ENCODE data around the gene FAXDC2.
A peak's percentile ranks its signal among the peaks of the same experiment; 100 is the strongest.
"Not testable (repeated sequence)": the region's sequence is repeated elsewhere in the genome, so short reads cannot be mapped to it uniquely, and the experiment has no call there.

Gene FAXDC2

GRCh38 chr5:154860765-154861164, 10.4 kb upstream of the FAXDC2 start:
- peak; percentile 40 to 43 for DNase-seq

- peak in 1 of 2 donors; percentile 3 for DNase-seq
Measured at GRCh38 chr5:154860123-154860522, 9.7 kb upstream of the FAXDC2 start.

GRCh38 chr5:154858972-154859871, 8.8 kb upstream of the FAXDC2 start:
- peak; percentile 26 to 37 for DNase-seq

- DNase-seq = peak; percentile 94 to 97
Measured at GRCh38 chr5:154858297-154858971, 8.0 kb upstream of the FAXDC2 start, which contains the start of gene CNOT8. Gene CNOT8 (plus strand): TSS chr5:154858627. CDS start chr5:154863279, 4,652 bp downstream.

- peak; percentile 82 to 90 for DNase-seq
Measured at GRCh38 chr5:154857530-154858296, 7.3 kb upstream of the FAXDC2 start.

- no peak for DNase-seq
Measured at GRCh38 chr5:154851351-154851750, 948 bp upstream of the FAXDC2 start.

- DNase-seq = peak; percentile 71 to 86
Measured at GRCh38 chr5:154849791-154850201, 607 bp downstream of the FAXDC2 start.

GRCh38 chr5:154849264-154849785, 1.1 kb downstream of the FAXDC2 start:
- no peak for DNase-seq

GRCh38 chr5:154844809-154845208, 5.6 kb downstream of the FAXDC2 start:
- no peak for DNase-seq

- no peak for DNase-seq
Measured at GRCh38 chr5:154842689-154843530, 7.5 kb downstream of the FAXDC2 start.

GRCh38 chr5:154841273-154841661, 9.1 kb downstream of the FAXDC2 start:
- no peak for DNase-seq

GRCh38 chr5:154840435-154841272, 9.7 kb downstream of the FAXDC2 start:
- no peak for DNase-seq

GRCh38 chr5:154837009-154837901, 13.1 kb downstream of the FAXDC2 start:
- DNase-seq = no peak

GRCh38 chr5:154836225-154836624, 14.2 kb downstream of the FAXDC2 start:
- DNase-seq = no peak

GRCh38 chr5:154835701-154836052, 14.7 kb downstream of the FAXDC2 start:
- DNase-seq = not testable (repeated sequence)

- DNase-seq = no peak
Measured at GRCh38 chr5:154834053-154834452, 16.4 kb downstream of the FAXDC2 start.

GRCh38 chr5:154832804-154833203, 17.6 kb downstream of the FAXDC2 start:
- DNase-seq = not testable (repeated sequence)

- no peak for DNase-seq
Measured at GRCh38 chr5:154831451-154831850, 19.0 kb downstream of the FAXDC2 start.

- no peak for DNase-seq
Measured at GRCh38 chr5:154830596-154830995, 19.8 kb downstream of the FAXDC2 start.

- no peak for DNase-seq
Measured at GRCh38 chr5:154830219-154830595, 20.2 kb downstream of the FAXDC2 start.
